BLaER1 treated with 17β-estradiol and CSF1 and Interleukin-3, amounts not matched to agents 10 nM and 100 nM (cell line): ENCODE measurements around the gene SARDH.

ENCODE experiments used
- H3K27ac ChIP-seq, 11 experiments: shearing (Covaris generic); formaldehyde crosslinking; 2 replicates each; pipeline ENCODE4 v1.8.1; 2022
- H3K27me3 ChIP-seq, 11 experiments: shearing (Covaris generic); formaldehyde crosslinking; 2 replicates each; pipeline ENCODE4 v1.8.1; 2022
- H3K36me3 ChIP-seq, 11 experiments: shearing (Covaris generic); formaldehyde crosslinking; 2 replicates each; pipeline ENCODE4 v1.8.1; 2022
- H3K4me1 ChIP-seq, 10 experiments: shearing (Covaris generic); formaldehyde crosslinking; 2 replicates each; pipeline ENCODE4 v1.8.1; 2022
- H3K4me2 ChIP-seq, 11 experiments: shearing (Covaris generic); formaldehyde crosslinking; 2 replicates each; pipeline ENCODE4 v1.8.1; 2022
- H3K4me3 ChIP-seq, 10 experiments: shearing (Covaris generic); formaldehyde crosslinking; 2 replicates each; pipeline ENCODE4 v1.8.1; 2022
- H3K9ac ChIP-seq, 11 experiments: shearing (Covaris generic); formaldehyde crosslinking; 2 replicates each; pipeline ENCODE4 v1.8.1; 2022
- H3K9me3 ChIP-seq, 11 experiments: shearing (Covaris generic); formaldehyde crosslinking; replicated peaks in 1 of 11; 2 replicates each; pipeline ENCODE4 v1.8.1; 2022
- H4K20me1 ChIP-seq, 11 experiments: shearing (Covaris generic); formaldehyde crosslinking; 2 replicates each; pipeline ENCODE4 v1.8.1; 2022
- Cebpa-rat ChIP-seq, 11 experiments: shearing (Covaris generic); IDR thresholded peaks; 2 replicates each; pipeline ENCODE4 v1.8.1; 2022

SARDH gene

GRCh38 chr9:133649194-133649593 is 89.0 kb downstream of the SARDH start:
- TF ChIP-seq Cebpa-rat (IDR thresholded peaks at IDR 0.05), result no peak
- Histone ChIP-seq H3K9ac (no peak overlapping the region), H3K27me3 (no peaks in the 10 kb centered on the region; a peak in 1 of 22 replicates), H3K9me3 (no peaks in the 10 kb centered on the region), H3K27ac (no peak overlapping the region), H3K4me2 (no peak overlapping the region), H3K4me3 (no peak overlapping the region), H3K4me1 (peaks cover 0 to 29% (median 20%) of the 10 kb centered on the region in 10 experiments; a peak in 13 of 20 replicates), H4K20me1 (peaks cover 0 to 20% (median 0%) of the 10 kb centered on the region in 11 experiments; a peak in 5 of 22 replicates), H3K36me3 (no peaks in the 10 kb centered on the region)

- H3K27ac ChIP-seq, result no peak overlapping the region
These were observed 90.2 kb downstream of the SARDH start for GRCh38 chr9:133647765-133648469.

GRCh38 chr9:133647148-133647547 is 91.0 kb downstream of the SARDH start:
- Histone ChIP-seq H4K20me1 (peaks cover 0 to 12% (median 0%) of the 10 kb centered on the region in 11 experiments; a peak in 3 of 22 replicates), H3K36me3 (no peaks in the 10 kb centered on the region), H3K9ac (no peak overlapping the region), H3K4me2 (no peak overlapping the region), H3K9me3 (no peaks in the 10 kb centered on the region), H3K27ac (no peak overlapping the region), H3K4me3 (no peak overlapping the region), H3K27me3 (no peaks in the 10 kb centered on the region), H3K4me1 (peaks cover 0 to 16% (median 11%) of the 10 kb centered on the region in 10 experiments; a peak in 9 of 20 replicates)
- TF ChIP-seq Cebpa-rat (IDR thresholded peaks at IDR 0.05), result no peak

More at GRCh38 chr9:133647765-133648469, 90.2 kb downstream of the SARDH start:
- Histone ChIP-seq H4K20me1 (peaks cover 0 to 14% (median 0%) of the 10 kb centered on the region in 11 experiments; a peak in 5 of 22 replicates), H3K27me3 (no peaks in the 10 kb centered on the region), H3K4me2 (no peak overlapping the region), H3K9ac (no peak overlapping the region), H3K36me3 (no peaks in the 10 kb centered on the region), H3K9me3 (no peaks in the 10 kb centered on the region), H3K4me3 (no peak overlapping the region), H3K4me1 (peaks cover 0 to 23% (median 19%) of the 10 kb centered on the region in 10 experiments; a peak in 13 of 20 replicates)
- no peak for TF ChIP-seq Cebpa-rat (IDR thresholded peaks at IDR 0.05)

GRCh38 chr9:133645021-133645765 is 93.0 kb downstream of the SARDH start:
- 0 out of 22 replicates have a peak overlapping the region, but pooled peaks of 1 of the 11 experiments have one; percentile 9 for H3K9ac ChIP-seq
- no peak overlapping the region for H3K4me3 ChIP-seq
- H3K4me2 ChIP-seq, result peak overlapping the region in 7 of 11 experiments; percentile 4 to 40 (median 20); a peak in 9 of 22 replicates
- H3K4me1 ChIP-seq, result peaks cover 0 to 16% (median 9%) of the 10 kb centered on the region in 10 experiments; a peak in 8 of 20 replicates
- no peak for TF ChIP-seq Cebpa-rat (IDR thresholded peaks at IDR 0.05)
- H3K27ac ChIP-seq, result no peak overlapping the region
- no peaks in the 10 kb centered on the region for H3K36me3 ChIP-seq
- no peaks in the 10 kb centered on the region for H3K9me3 ChIP-seq
- H4K20me1 ChIP-seq, result peaks cover 0 to 16% (median 0%) of the 10 kb centered on the region in 11 experiments; a peak in 3 of 22 replicates
- no peaks in the 10 kb centered on the region for H3K27me3 ChIP-seq

- Histone ChIP-seq H3K27me3 (no peaks in the 10 kb centered on the region), H3K27ac (no peak overlapping the region), H3K4me3 (no peak overlapping the region), H3K9ac (no peak overlapping the region), H3K4me1 (peaks cover 0 to 16% (median 9%) of the 10 kb centered on the region in 10 experiments; a peak in 8 of 20 replicates), H4K20me1 (peaks cover 0 to 23% (median 0%) of the 10 kb centered on the region in 11 experiments; a peak in 3 of 22 replicates), H3K9me3 (no peaks in the 10 kb centered on the region), H3K4me2 (peak overlapping the region in 2 of 11 experiments; percentile 28 to 40; a peak in 2 of 22 replicates), H3K36me3 (no peaks in the 10 kb centered on the region)
- TF ChIP-seq Cebpa-rat (IDR thresholded peaks at IDR 0.05), result no peak
These were observed 94.0 kb downstream of the SARDH start for GRCh38 chr9:133643978-133644760.

GRCh38 chr9:133643362-133643755 is 94.8 kb downstream of the SARDH start:
- H3K27me3 ChIP-seq, result no peaks in the 10 kb centered on the region
- no peak overlapping the region for H3K27ac ChIP-seq
- H3K9ac ChIP-seq, result no peak overlapping the region
- H3K4me1 ChIP-seq, result peaks cover 0 to 21% (median 12%) of the 10 kb centered on the region in 10 experiments; a peak in 14 of 20 replicates
- no peak overlapping the region for H3K4me2 ChIP-seq
- H4K20me1 ChIP-seq, result peaks cover 0 to 24% (median 0%) of the 10 kb centered on the region in 11 experiments; a peak in 3 of 22 replicates
- TF ChIP-seq Cebpa-rat (IDR thresholded peaks at IDR 0.05), result no peak
- no peaks in the 10 kb centered on the region for H3K9me3 ChIP-seq
- no peak overlapping the region for H3K4me3 ChIP-seq
- no peaks in the 10 kb centered on the region for H3K36me3 ChIP-seq

GRCh38 chr9:133642708-133643361 is 95.3 kb downstream of the SARDH start:
- peaks cover 0 to 26% (median 16%) of the 10 kb centered on the region in 10 experiments; a peak in 14 of 20 replicates for H3K4me1 ChIP-seq
- H3K36me3 ChIP-seq, result no peaks in the 10 kb centered on the region
- H4K20me1 ChIP-seq, result peaks cover 0 to 24% (median 0%) of the 10 kb centered on the region in 11 experiments; a peak in 3 of 22 replicates
- H3K9ac ChIP-seq, result no peak overlapping the region
- no peak overlapping the region for H3K27ac ChIP-seq
- H3K9me3 ChIP-seq, result no peaks in the 10 kb centered on the region
- no peak overlapping the region for H3K4me2 ChIP-seq
- no peak for TF ChIP-seq Cebpa-rat (IDR thresholded peaks at IDR 0.05)
- H3K4me3 ChIP-seq, result no peak overlapping the region
- H3K27me3 ChIP-seq, result no peaks in the 10 kb centered on the region; a peak in 1 of 22 replicates
